ENCODE data around the gene KRAS.
"Not testable (repeated sequence)": the region's sequence is repeated elsewhere in the genome, so short reads cannot be mapped to it uniquely, and the experiment has no call there.

Gene KRAS

GRCh38 chr12:25250744-25251730, at the start of gene KRAS:
TSS of gene KRAS (minus strand) at chr12:25250929.
- DNase-seq (ENCODE audit: low read depth): peak; percentile 97

GRCh38 chr12:25296381-25296780, 45.7 kb upstream of the KRAS start:
- DNase-seq (ENCODE audit: low read depth): no peak

GRCh38 chr12:25295361-25295760, 44.6 kb upstream of the KRAS start:
- DNase-seq (ENCODE audit: low read depth): no peak

GRCh38 chr12:25293653-25294052, 42.9 kb upstream of the KRAS start:
- DNase-seq (ENCODE audit: low read depth): peak; percentile 44

GRCh38 chr12:25292810-25293221, 42.1 kb upstream of the KRAS start:
- not testable (repeated sequence) for DNase-seq (ENCODE audit: low read depth)

- DNase-seq (ENCODE audit: low read depth): no peak
Measured at GRCh38 chr12:25287610-25288009, 36.9 kb upstream of the KRAS start.

GRCh38 chr12:25286837-25287236, 36.1 kb upstream of the KRAS start:
- DNase-seq (ENCODE audit: low read depth): no peak

- no peak for DNase-seq (ENCODE audit: low read depth)
Measured at GRCh38 chr12:25284024-25284423, 33.3 kb upstream of the KRAS start.

GRCh38 chr12:25283006-25283405, 32.3 kb upstream of the KRAS start:
- no peak for DNase-seq (ENCODE audit: low read depth)

GRCh38 chr12:25280082-25280481, 29.4 kb upstream of the KRAS start:
- DNase-seq (ENCODE audit: low read depth): no peak

- no peak for DNase-seq (ENCODE audit: low read depth)
Measured at GRCh38 chr12:25278269-25278668, 27.5 kb upstream of the KRAS start.

- DNase-seq (ENCODE audit: low read depth): peak; percentile 72
Measured at GRCh38 chr12:25276199-25276937, 25.6 kb upstream of the KRAS start.

GRCh38 chr12:25271486-25272098, 20.9 kb upstream of the KRAS start:
- no peak for DNase-seq (ENCODE audit: low read depth)

- no peak for DNase-seq (ENCODE audit: low read depth)
Measured at GRCh38 chr12:25269701-25270100, 19.0 kb upstream of the KRAS start.

- DNase-seq (ENCODE audit: low read depth): no peak
Measured at GRCh38 chr12:25266497-25266896, 15.8 kb upstream of the KRAS start.

GRCh38 chr12:25264862-25265261, 14.1 kb upstream of the KRAS start:
- no peak for DNase-seq (ENCODE audit: low read depth)

GRCh38 chr12:25264114-25264513, 13.4 kb upstream of the KRAS start:
- DNase-seq (ENCODE audit: low read depth): no peak

- no peak for DNase-seq (ENCODE audit: low read depth)
Measured at GRCh38 chr12:25263594-25263993, 12.9 kb upstream of the KRAS start.

- DNase-seq (ENCODE audit: low read depth): no peak
Measured at GRCh38 chr12:25262389-25263074, 11.8 kb upstream of the KRAS start.

GRCh38 chr12:25257590-25258324, 7.0 kb upstream of the KRAS start:
- no peak for DNase-seq (ENCODE audit: low read depth)

- DNase-seq (ENCODE audit: low read depth): no peak
Measured at GRCh38 chr12:25256826-25257225, 6.1 kb upstream of the KRAS start.
